Natural killer cell treated with Interleukin-12 subunit alpha and Interleukin-12 subunit beta and Interleukin-15 and Interleukin-18, amount 100 ng/mL, for 72 hours (primary cell): Measurements from ENCODE around the gene RASGRF2. TPM values are rescaled to one million over a fixed set of nuclear protein-coding genes. Genes with fewer than 3 reads are reported as not detected.

Source experiments
- ATAC-seq, 2 donors: fragments of 150-1000 bp; cut with Tn5 transposase in 1 of 2; sonication (Bioruptor Pico), chemical (Tn5 transposase) in 1 of 2; 2 replicates each; pipeline ENCODE4 v1.10.0; 2021
- DNase-seq: peaks from one replicate; pipeline ENCODE4 v3.0.0; 2022; ENCODE audit warnings: low spot score
- H3K27ac Mint-ChIP-seq, 2 donors: 1 replicate in 1 of 2; 2 replicates in 1 of 2; pipeline ENCODE4 v1.8.0; 2022; ENCODE audit warnings: mixed read lengths in 2 of 2, mild to moderate bottlenecking in 1 of 2, moderate library complexity in 1 of 2
- H3K27me3 Mint-ChIP-seq, 2 donors: 1 replicate in 1 of 2; 2 replicates in 1 of 2; pipeline ENCODE4 v1.8.0; 2022; ENCODE audit warnings: mixed read lengths in 2 of 2
- H3K36me3 Mint-ChIP-seq: one replicate; pipeline ENCODE4 v1.8.0; 2022; ENCODE audit warnings: mixed read lengths
- H3K4me1 Mint-ChIP-seq, 2 donors: 1 replicate in 1 of 2; 2 replicates in 1 of 2; pipeline ENCODE4 v1.8.0; 2022; ENCODE audit warnings: low read depth in 2 of 2, mixed read lengths in 2 of 2, mild to moderate bottlenecking in 1 of 2
- H3K4me3 Mint-ChIP-seq: one replicate; pipeline ENCODE4 v1.8.0; 2022; ENCODE audit warnings: mixed read lengths
- H3K9me3 Mint-ChIP-seq: 2 replicates; pipeline ENCODE4 v1.8.0; 2022; ENCODE audit warnings: mixed read lengths
- total RNA-seq, 2 donors: library from RNA; stranded (reverse); gene quantifications; one replicate each; pipeline ENCODE4 v1.2.3, GENCODE V29; 2022

Gene RASGRF2
- total RNA-seq, 2 donors from 2014 or later, result 2.3 to 6.7 TPM

- H3K27ac Mint-ChIP-seq, result no peak overlapping the region
- ATAC-seq (no peak), DNase-seq (no peak)
- H3K27me3 Mint-ChIP-seq, result no peaks in the 10 kb centered on the region
- no peak overlapping the region for H3K4me3 Mint-ChIP-seq
- H3K36me3 Mint-ChIP-seq, result no peaks in the 10 kb centered on the region
- H3K9me3 Mint-ChIP-seq, result no peaks in the 10 kb centered on the region
- peaks cover 0 to 2% of the 10 kb centered on the region in 2 donors for H3K4me1 Mint-ChIP-seq
Measured at GRCh38 chr5:80978772-80979317, 18.7 kb downstream of the RASGRF2 start.

GRCh38 chr5:80982093-80982492 lies 21.9 kb downstream of the RASGRF2 start:
- Mint-ChIP-seq H3K9me3 (no peaks in the 10 kb centered on the region), H3K36me3 (no peaks in the 10 kb centered on the region), H3K4me1 (peaks cover 6% of the 10 kb centered on the region in 2 donors), H3K27ac (no peak overlapping the region), H3K27me3 (no peaks in the 10 kb centered on the region), H3K4me3 (no peak overlapping the region)
- DNase-seq (no peak), ATAC-seq (no peak)

- H3K4me3 Mint-ChIP-seq, result no peak overlapping the region
- DNase-seq (no peak), ATAC-seq (no peak)
- H3K36me3 Mint-ChIP-seq, result no peaks in the 10 kb centered on the region
- H3K27me3 Mint-ChIP-seq, result no peaks in the 10 kb centered on the region
- H3K27ac Mint-ChIP-seq, result no peak overlapping the region
- peaks cover 6% of the 10 kb centered on the region in 2 donors for H3K4me1 Mint-ChIP-seq
- H3K9me3 Mint-ChIP-seq, result no peaks in the 10 kb centered on the region
Measured at GRCh38 chr5:80985600-80986228, 25.6 kb downstream of the RASGRF2 start.

GRCh38 chr5:80986382-80986781 lies 26.2 kb downstream of the RASGRF2 start:
- DNase-seq (no peak), ATAC-seq (no peak)
- Mint-ChIP-seq H3K27me3 (no peaks in the 10 kb centered on the region), H3K36me3 (no peaks in the 10 kb centered on the region), H3K4me1 (peaks cover 6% of the 10 kb centered on the region in 2 donors), H3K9me3 (no peaks in the 10 kb centered on the region), H3K27ac (no peak overlapping the region), H3K4me3 (no peak overlapping the region)

- H3K4me3 Mint-ChIP-seq, result no peak overlapping the region
- H3K27ac Mint-ChIP-seq, result no peak overlapping the region
- no peaks in the 10 kb centered on the region for H3K9me3 Mint-ChIP-seq
- ATAC-seq (no peak), DNase-seq (no peak)
- no peaks in the 10 kb centered on the region for H3K36me3 Mint-ChIP-seq
- H3K4me1 Mint-ChIP-seq, result peaks cover 5 to 6% of the 10 kb centered on the region in 2 donors
- H3K27me3 Mint-ChIP-seq, result no peaks in the 10 kb centered on the region
Measured at GRCh38 chr5:80987078-80987766, 27.1 kb downstream of the RASGRF2 start.

- no peaks in the 10 kb centered on the region for H3K9me3 Mint-ChIP-seq
- no peak overlapping the region for H3K4me3 Mint-ChIP-seq
- peaks cover 6% of the 10 kb centered on the region in 2 donors for H3K4me1 Mint-ChIP-seq
- ATAC-seq (no peak), DNase-seq (no peak)
- H3K36me3 Mint-ChIP-seq, result no peaks in the 10 kb centered on the region
- no peaks in the 10 kb centered on the region for H3K27me3 Mint-ChIP-seq
- H3K27ac Mint-ChIP-seq, result no peak overlapping the region
Measured at GRCh38 chr5:80988419-80988935, 28.3 kb downstream of the RASGRF2 start.

- Mint-ChIP-seq H3K27ac (no peak overlapping the region), H3K4me1 (peaks cover 6 to 7% of the 10 kb centered on the region in 2 donors), H3K4me3 (no peak overlapping the region), H3K27me3 (no peaks in the 10 kb centered on the region), H3K9me3 (no peaks in the 10 kb centered on the region), H3K36me3 (no peaks in the 10 kb centered on the region)
- DNase-seq (no peak), ATAC-seq (no peak)
Measured at GRCh38 chr5:80989883-80990282, 29.7 kb downstream of the RASGRF2 start.

- Mint-ChIP-seq H3K27ac (no peak overlapping the region), H3K9me3 (no peaks in the 10 kb centered on the region), H3K36me3 (no peaks in the 10 kb centered on the region), H3K4me3 (no peak overlapping the region), H3K27me3 (no peaks in the 10 kb centered on the region), H3K4me1 (peaks cover 4 to 6% of the 10 kb centered on the region in 2 donors)
- DNase-seq (no peak), ATAC-seq (no peak)
Measured at GRCh38 chr5:80990527-80990926, 30.4 kb downstream of the RASGRF2 start.

GRCh38 chr5:80990971-80991370 lies 30.8 kb downstream of the RASGRF2 start:
- no peak for ATAC-seq
- peaks cover 0 to 3% of the 10 kb centered on the region in 2 donors for H3K4me1 Mint-ChIP-seq

GRCh38 chr5:80995908-80996307 lies 35.7 kb downstream of the RASGRF2 start:
- peaks cover 0 to 2% of the 10 kb centered on the region in 2 donors for H3K27me3 Mint-ChIP-seq
- no peaks in the 10 kb centered on the region for H3K36me3 Mint-ChIP-seq
- H3K27ac Mint-ChIP-seq, result no peak overlapping the region
- no peaks in the 10 kb centered on the region for H3K9me3 Mint-ChIP-seq
- peaks cover 0 to 3% of the 10 kb centered on the region in 2 donors for H3K4me1 Mint-ChIP-seq
- DNase-seq (no peak), ATAC-seq (no peak)
- H3K4me3 Mint-ChIP-seq, result no peak overlapping the region

More at GRCh38 chr5:80990971-80991370, 30.8 kb downstream of the RASGRF2 start:
- no peaks in the 10 kb centered on the region for H3K36me3 Mint-ChIP-seq
- H3K4me3 Mint-ChIP-seq, result no peak overlapping the region
- no peak for DNase-seq
- no peaks in the 10 kb centered on the region for H3K27me3 Mint-ChIP-seq
- no peaks in the 10 kb centered on the region for H3K9me3 Mint-ChIP-seq
- H3K27ac Mint-ChIP-seq, result no peak overlapping the region

GRCh38 chr5:80998590-80998979 lies 38.4 kb downstream of the RASGRF2 start:
- Mint-ChIP-seq H3K4me1 (peaks cover 0 to 3% of the 10 kb centered on the region in 2 donors), H3K9me3 (no peaks in the 10 kb centered on the region), H3K27me3 (peaks cover 0 to 2% of the 10 kb centered on the region in 2 donors), H3K27ac (peak overlapping the region in 1 of 2 donors; percentile 67), H3K4me3 (no peak overlapping the region), H3K36me3 (no peaks in the 10 kb centered on the region)
- no peak for ATAC-seq
- DNase-seq, result no peak

- no peaks in the 10 kb centered on the region for H3K36me3 Mint-ChIP-seq
- no peaks in the 10 kb centered on the region for H3K9me3 Mint-ChIP-seq
- H3K27ac Mint-ChIP-seq, result no peak overlapping the region
- peaks cover 22 to 30% of the 10 kb centered on the region in 2 donors for H3K4me1 Mint-ChIP-seq
- no peaks in the 10 kb centered on the region for H3K27me3 Mint-ChIP-seq
- ATAC-seq (no peak), DNase-seq (no peak)
- H3K4me3 Mint-ChIP-seq, result no peak overlapping the region
Measured at GRCh38 chr5:81003811-81004386, 43.7 kb downstream of the RASGRF2 start.

- DNase-seq, result no peak
- Mint-ChIP-seq H3K36me3 (no peaks in the 10 kb centered on the region), H3K9me3 (no peaks in the 10 kb centered on the region), H3K4me3 (no peak overlapping the region), H3K4me1 (peaks cover 22 to 33% of the 10 kb centered on the region in 2 donors), H3K27me3 (no peaks in the 10 kb centered on the region), H3K27ac (no peak overlapping the region)
- ATAC-seq, result no peak
Measured at GRCh38 chr5:81005708-81006107, 45.5 kb downstream of the RASGRF2 start.

GRCh38 chr5:81006231-81006630 lies 46.1 kb downstream of the RASGRF2 start:
- Mint-ChIP-seq H3K4me3 (no peak overlapping the region), H3K9me3 (no peaks in the 10 kb centered on the region), H3K27ac (peak overlapping the region in 1 of 2 donors; percentile 84), H3K4me1 (peaks cover 22 to 33% of the 10 kb centered on the region in 2 donors), H3K36me3 (no peaks in the 10 kb centered on the region), H3K27me3 (no peaks in the 10 kb centered on the region)
- no peak for ATAC-seq
- DNase-seq, result no peak
